PC-9 (cell line): ENCODE results near the gene CALR3.

Experiments
- EZH2 ChIP-seq: fragments of 200-600 bp; sonication (generic); IDR thresholded peaks from 2 replicates; pipeline ENCODE4 v1.8.0; 2017; ENCODE audit warnings: antibody characterized with exemption, low read depth
- TF ChIP-seq, protein P1 (sequence below): fragments of 200-600 bp; sonication (generic); conservative IDR thresholded peaks from 2 replicates; pipeline ENCODE4 v1.6.1; 2017; ENCODE audit warnings: mixed run types, antibody characterized with exemption, mild to moderate bottlenecking, moderate library complexity

DNA sequence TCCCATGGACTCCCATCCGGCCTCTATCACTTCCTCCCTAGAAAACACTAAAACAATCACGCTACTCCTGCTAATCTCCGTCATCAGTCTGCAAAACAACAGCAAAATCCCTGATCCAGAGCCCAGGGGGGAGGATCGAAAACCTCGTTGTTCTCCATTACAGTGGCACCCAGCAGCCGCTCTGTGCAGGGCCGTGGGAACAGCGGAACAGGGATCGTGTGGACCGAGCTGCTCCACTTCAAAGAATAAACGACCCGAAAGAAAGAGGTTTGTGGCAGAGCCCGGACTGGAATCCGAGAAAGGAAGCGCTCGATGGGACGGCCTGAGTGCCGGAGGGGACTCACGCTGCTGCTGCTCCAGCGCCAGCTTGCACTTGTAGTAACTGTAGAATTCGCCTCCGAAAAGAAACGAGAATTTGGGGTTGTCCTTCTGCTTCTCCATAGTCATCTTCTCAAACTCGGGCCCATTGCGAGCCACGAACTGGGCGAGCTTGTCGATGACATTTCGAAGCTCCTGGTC, 45.6 kb upstream of the CALR3 start:
- TF ChIP-seq, protein P1, sequence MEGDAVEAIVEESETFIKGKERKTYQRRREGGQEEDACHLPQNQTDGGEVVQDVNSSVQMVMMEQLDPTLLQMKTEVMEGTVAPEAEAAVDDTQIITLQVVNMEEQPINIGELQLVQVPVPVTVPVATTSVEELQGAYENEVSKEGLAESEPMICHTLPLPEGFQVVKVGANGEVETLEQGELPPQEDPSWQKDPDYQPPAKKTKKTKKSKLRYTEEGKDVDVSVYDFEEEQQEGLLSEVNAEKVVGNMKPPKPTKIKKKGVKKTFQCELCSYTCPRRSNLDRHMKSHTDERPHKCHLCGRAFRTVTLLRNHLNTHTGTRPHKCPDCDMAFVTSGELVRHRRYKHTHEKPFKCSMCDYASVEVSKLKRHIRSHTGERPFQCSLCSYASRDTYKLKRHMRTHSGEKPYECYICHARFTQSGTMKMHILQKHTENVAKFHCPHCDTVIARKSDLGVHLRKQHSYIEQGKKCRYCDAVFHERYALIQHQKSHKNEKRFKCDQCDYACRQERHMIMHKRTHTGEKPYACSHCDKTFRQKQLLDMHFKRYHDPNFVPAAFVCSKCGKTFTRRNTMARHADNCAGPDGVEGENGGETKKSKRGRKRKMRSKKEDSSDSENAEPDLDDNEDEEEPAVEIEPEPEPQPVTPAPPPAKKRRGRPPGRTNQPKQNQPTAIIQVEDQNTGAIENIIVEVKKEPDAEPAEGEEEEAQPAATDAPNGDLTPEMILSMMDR: no peak
- no peak for TF ChIP-seq EZH2
